ENCODE results near the gene GLT6D1. TPM values are rescaled to one million over a fixed set of nuclear protein-coding genes. Genes with fewer than 3 reads are reported as not detected.
A peak's percentile ranks its signal among the peaks of the same experiment; 100 is the strongest.

The GLT6D1 gene
- total and polyA plus RNA-seq, 2 of the 13 experiments (the other 11 are each of a cell fraction or from before 2014, with no cell fraction given) = not detected

DNA sequence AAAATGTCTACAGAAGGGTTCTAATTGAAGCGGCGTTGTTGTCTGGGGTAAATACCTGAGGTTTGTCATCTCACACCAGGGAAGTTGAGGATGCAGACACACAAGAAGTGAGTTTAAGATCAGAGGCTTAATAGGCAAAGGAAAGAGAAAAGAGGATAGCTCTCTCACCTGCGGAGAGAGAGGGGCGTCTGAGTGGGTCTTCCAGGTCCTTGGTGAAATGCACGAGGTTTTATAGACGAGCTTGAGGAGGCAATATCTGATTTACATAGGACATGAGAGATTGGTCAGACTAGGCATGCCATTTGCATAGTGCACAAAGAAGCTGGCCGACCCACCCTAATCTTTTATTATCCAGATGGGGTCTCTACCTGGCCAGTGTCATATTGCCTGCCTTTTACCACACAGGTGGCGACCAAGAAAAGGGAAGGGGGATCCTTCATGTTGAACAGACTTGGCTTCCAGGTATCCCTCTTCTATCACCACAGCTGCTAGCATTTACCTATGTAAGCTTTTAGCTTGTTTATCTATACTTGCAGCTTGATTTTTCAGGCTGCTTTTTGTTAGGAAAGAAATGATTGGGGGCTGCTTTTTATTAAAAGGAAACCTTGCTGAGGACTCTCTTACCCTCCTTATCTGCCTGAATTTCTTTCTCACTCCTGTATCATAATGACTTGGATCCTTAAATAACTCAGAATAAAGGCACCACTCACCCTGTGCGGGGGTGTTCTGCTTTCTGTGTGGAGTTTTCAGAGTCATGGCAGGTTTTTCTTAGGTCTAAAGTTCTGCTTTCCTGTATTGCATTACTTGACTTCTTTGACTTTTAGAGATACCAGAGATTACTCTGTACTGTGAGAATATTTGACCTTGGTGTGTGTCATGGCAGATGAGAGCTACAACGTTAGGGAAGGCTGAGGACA lies 9.4 kb upstream of the GLT6D1 start (continued):
- TF ChIP-seq ZBED4 (CRISPR knock-in tag; IDR thresholded peaks at IDR 0.05; ENCODE audit: borderline replicate concordance) = no peak
- no peak for TF ChIP-seq ZC3H4 (CRISPR knock-in tag; IDR thresholded peaks at IDR 0.05; ENCODE audit: borderline replicate concordance)
- no peak for TF ChIP-seq AGO2 (optimal IDR thresholded peaks at IDR 0.05; ENCODE audit: low read depth, low read length)
- TF ChIP-seq PAX8 (CRISPR knock-in tag; IDR thresholded peaks at IDR 0.05; ENCODE audit: borderline replicate concordance) = no peak
- TF ChIP-seq ZNF567 (CRISPR knock-in tag; IDR thresholded peaks at IDR 0.05; ENCODE audit: borderline replicate concordance) = no peak
- TF ChIP-seq NCOA1 (CRISPR knock-in tag; IDR thresholded peaks at IDR 0.05) = no peak
- TF ChIP-seq ZC3H13 (CRISPR knock-in tag; IDR thresholded peaks at IDR 0.05) = no peak
- no peak for TF ChIP-seq SOX5 (CRISPR knock-in tag; IDR thresholded peaks at IDR 0.05; ENCODE audit: borderline replicate concordance)

GRCh38 chr9:135647884-135648283 lies 8.5 kb upstream of the GLT6D1 start:
- no peak overlapping the region for H3K4me2 ChIP-seq (ENCODE audit: low read depth, low read length)
- WGBS (ENCODE audit: low lambda C conversion rate) = 1% methylated on average over 4 of the region's 4 CpGs
- BruUV-seq (replicated peaks) = no TSS peak
- DNase-seq (ENCODE audit: low spot score) (no peak), FAIRE-seq (no peak), ATAC-seq (no peak)
- no peaks in the 10 kb centered on the region for H3K4me1 ChIP-seq (ENCODE audit: insufficient read depth, low read length)
- intact Hi-C loops (cut with micrococcal nuclease; ENCODE audit: unreplicated experiment) (no loop called here), in situ Hi-C loops (cut with HindIII; ENCODE audit: extremely low pct_ligation_motif_present, low pct_unique_long_range_greater_than_20kb) (no loop called here)
- H3K9ac ChIP-seq (ENCODE audit: insufficient read depth, low read depth, low read length) = no peak overlapping the region
- H3K27ac ChIP-seq (ENCODE audit: extremely low read length, insufficient read depth, low read length) = no peak overlapping the region
- no peaks in the 10 kb centered on the region for H3K36me3 ChIP-seq (replicated peaks in 1 of 2; ENCODE audit: control insufficient read depth in 1 of 2, insufficient read depth in 2 of 2, low read length in 2 of 2)
- no peaks in the 10 kb centered on the region for H4K20me1 ChIP-seq (ENCODE audit: insufficient read depth, low read length)
- peaks cover 62% of the 10 kb centered on the region for H3K9me3 ChIP-seq (ENCODE audit: low read length)
- no peak overlapping the region for H2AFZ ChIP-seq (ENCODE audit: low read length)
- peaks cover 0 to 1% of the 10 kb centered on the region in 2 experiments; a peak in 2 of 5 replicates for H3K27me3 ChIP-seq (ENCODE audit: control insufficient read depth in 1 of 2, insufficient read depth in 2 of 2, low read length in 2 of 2)
- ChIA-PET POLR2A (no interaction called here), CTCF (ENCODE audit: low intra/inter-chr PET ratio, low total read pairs) (no interaction called here)
- no peak overlapping the region for H3K4me3 ChIP-seq (replicated peaks in 1 of 3; ENCODE audit: insufficient read depth in 1 of 3, low read depth in 2 of 3, low read length in 3 of 3)
- TF ChIP-seq SIN3B (IDR thresholded peaks at IDR 0.05; ENCODE audit: low read length) (no peak), BCL6 (CRISPR knock-in tag; IDR thresholded peaks at IDR 0.05) (no peak), SRY (CRISPR knock-in tag; IDR thresholded peaks at IDR 0.05) (no peak), ZEB1 (IDR thresholded peaks at IDR 0.05; ENCODE audit: insufficient replicate concordance, low read depth) (no peak), STAT6 (CRISPR knock-in tag; IDR thresholded peaks at IDR 0.05; ENCODE audit: borderline replicate concordance) (no peak), ZNF562 (CRISPR knock-in tag; IDR thresholded peaks at IDR 0.05; ENCODE audit: borderline replicate concordance) (peak; percentile 72; the same call in 1 of the 2 replicates), MTF2 (CRISPR knock-in tag; IDR thresholded peaks at IDR 0.05; ENCODE audit: borderline replicate concordance) (no peak), LCORL (IDR thresholded peaks at IDR 0.05) (no peak), LCORL (CRISPR knock-in tag; IDR thresholded peaks at IDR 0.05) (no peak)
- no peaks in the 10 kb centered on the region for H3K79me2 ChIP-seq (ENCODE audit: insufficient read depth, low read length)
